Measurements from ENCODE around the gene ILKAP.

GRCh38 chr2:238128061-238128440, 75.4 kb downstream of the ILKAP start:
- TF ChIP-seq, protein P1, sequence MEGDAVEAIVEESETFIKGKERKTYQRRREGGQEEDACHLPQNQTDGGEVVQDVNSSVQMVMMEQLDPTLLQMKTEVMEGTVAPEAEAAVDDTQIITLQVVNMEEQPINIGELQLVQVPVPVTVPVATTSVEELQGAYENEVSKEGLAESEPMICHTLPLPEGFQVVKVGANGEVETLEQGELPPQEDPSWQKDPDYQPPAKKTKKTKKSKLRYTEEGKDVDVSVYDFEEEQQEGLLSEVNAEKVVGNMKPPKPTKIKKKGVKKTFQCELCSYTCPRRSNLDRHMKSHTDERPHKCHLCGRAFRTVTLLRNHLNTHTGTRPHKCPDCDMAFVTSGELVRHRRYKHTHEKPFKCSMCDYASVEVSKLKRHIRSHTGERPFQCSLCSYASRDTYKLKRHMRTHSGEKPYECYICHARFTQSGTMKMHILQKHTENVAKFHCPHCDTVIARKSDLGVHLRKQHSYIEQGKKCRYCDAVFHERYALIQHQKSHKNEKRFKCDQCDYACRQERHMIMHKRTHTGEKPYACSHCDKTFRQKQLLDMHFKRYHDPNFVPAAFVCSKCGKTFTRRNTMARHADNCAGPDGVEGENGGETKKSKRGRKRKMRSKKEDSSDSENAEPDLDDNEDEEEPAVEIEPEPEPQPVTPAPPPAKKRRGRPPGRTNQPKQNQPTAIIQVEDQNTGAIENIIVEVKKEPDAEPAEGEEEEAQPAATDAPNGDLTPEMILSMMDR (IDR thresholded peaks at IDR 0.05; ENCODE audit: insufficient read depth, low read length): no peak
- TF ChIP-seq GABPA (IDR thresholded peaks at IDR 0.05; ENCODE audit: low read depth) (no peak), SPI1 (IDR thresholded peaks at IDR 0.05; ENCODE audit: borderline replicate concordance, low read depth) (no peak)
